NCI-H526 (cell line): ENCODE data around the gene ASS1.

Source experiments
- DNase-seq, 2 experiments: peaks; one replicate each; lab custom pipeline; 2025; lab: John Stamatoyannopoulos, UW

The ASS1 gene

DNA sequence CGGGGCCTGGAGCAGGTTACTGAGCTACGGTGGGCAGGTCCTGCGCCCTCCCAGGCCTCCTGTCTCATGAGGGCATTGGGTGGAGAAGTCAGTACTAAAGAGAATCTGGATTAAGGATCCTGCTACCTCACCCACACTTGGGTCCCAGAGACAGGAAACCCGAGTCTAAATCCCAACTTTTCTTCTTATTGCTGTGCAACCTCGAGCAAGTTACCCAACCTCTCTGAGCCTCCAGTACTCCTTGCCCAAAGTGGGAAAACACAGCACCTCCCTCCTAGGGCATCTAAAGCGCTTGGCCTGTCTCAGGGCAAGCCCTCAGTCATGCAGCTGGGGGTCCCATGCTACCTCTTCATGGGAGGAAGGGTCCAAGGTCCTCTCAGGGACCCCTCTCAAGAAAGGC is 28.2 kb downstream of the ASS1 start:
- no peak for DNase-seq

DNA sequence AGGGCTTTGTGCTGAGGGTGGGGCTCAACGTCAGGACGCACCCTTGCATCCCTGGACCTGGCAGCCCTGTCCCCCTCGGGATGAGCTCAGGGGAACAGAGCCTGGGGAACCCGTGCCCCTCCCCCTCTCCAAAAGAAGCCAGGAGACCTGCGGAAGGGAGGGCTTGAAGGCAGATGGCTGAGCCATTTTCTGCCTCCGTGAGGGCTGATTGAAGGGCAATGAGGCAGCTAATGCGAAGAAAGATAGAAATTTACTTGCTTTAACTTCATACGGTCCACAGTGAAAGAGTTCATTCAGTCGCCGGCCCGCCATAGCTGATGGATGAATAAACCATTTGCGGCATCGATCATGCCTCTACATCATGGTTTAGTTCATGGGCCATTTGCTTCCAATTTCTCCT is 28.8 kb downstream of the ASS1 start:
- DNase-seq: no peak

DNA sequence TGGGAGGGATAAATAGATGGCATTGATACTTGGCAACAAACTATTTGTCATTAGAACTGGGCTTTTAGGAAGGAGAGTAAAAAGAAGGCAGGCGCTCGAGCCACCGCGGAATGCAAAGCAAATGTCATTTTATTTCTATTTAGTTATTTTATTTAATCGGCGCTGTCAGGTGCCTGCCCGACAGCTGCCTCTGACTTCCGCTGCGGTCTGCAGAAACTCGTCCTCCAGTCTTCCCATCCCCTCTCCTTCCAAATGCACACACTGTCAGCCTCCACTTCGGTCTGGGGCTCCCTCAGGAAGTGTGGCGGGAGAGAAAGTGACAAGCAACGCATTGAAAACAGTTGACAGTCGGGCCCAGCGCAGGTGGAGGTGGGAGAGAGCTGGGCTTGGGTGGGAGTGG is 29.3 kb downstream of the ASS1 start:
- DNase-seq: no peak

DNA sequence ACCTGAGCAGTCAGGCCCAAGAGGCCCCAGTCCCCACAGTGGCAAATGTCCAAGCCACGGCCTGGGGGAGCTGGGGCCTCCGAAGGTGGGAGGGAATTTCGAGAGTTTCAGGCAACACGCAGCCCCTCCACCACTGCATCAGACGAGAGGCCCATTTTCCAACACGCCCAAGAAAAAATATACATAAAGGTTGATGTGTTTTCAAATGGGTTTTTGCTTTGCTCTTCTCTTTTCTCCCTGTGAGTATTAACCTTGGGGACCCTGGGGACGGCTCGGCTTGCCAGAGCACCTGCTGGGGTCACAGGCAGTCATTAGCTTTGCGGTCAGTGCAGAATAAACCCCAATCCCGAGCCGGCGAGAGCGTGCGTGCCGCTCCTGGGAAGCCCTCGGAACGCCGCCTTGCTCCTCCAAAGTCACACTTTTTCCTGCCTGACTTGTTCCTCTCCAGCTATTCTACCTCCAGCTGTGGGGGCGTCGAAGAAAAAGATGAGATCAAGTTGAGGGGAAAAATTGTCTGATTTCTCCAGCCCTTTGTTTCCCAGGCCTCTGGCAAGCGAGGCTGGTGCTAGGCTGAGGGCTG is 31.5 kb downstream of the ASS1 start:
- DNase-seq: no peak

DNA sequence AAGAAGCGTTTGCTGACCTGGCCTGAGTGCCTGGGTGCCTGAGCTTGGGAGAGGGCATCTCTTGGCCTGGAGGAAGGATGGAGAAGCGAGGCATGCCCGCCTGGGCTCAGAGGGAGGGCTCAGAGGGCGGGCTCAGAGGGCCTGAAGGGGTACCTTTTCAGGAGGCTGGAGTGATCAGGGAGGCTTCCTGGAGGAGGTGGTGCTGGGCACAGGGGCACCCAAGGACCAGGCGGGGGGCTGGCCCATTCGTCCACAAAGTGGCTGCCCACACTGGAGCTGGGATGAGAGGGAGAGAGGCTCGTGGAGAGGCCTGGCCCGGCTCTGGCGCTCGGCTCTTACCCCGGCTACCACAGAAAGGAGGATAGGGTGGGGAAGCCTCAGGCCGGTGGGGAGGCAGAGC is 32.8 kb downstream of the ASS1 start:
- DNase-seq: no peak

DNA sequence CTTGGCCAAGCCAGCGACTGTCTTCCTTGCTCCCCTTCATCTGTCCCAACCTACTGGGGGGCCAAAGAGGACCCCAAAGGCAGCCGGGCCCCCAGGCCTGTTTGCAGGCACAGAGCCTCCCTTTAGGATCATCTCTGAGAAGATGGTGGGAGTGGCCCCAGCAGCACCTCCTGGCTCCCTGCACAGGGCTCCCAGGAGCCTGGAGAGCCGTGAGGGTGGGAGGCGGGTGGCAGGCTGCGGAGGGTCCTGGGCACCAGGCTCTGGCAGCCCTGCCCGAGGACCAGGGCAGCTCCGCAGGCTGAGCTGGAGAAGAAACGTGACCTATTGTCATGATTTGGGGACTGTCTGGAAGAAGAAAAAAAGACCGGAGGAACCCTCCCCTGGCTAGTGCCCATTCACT is 33.4 kb downstream of the ASS1 start:
- DNase-seq: no peak

DNA sequence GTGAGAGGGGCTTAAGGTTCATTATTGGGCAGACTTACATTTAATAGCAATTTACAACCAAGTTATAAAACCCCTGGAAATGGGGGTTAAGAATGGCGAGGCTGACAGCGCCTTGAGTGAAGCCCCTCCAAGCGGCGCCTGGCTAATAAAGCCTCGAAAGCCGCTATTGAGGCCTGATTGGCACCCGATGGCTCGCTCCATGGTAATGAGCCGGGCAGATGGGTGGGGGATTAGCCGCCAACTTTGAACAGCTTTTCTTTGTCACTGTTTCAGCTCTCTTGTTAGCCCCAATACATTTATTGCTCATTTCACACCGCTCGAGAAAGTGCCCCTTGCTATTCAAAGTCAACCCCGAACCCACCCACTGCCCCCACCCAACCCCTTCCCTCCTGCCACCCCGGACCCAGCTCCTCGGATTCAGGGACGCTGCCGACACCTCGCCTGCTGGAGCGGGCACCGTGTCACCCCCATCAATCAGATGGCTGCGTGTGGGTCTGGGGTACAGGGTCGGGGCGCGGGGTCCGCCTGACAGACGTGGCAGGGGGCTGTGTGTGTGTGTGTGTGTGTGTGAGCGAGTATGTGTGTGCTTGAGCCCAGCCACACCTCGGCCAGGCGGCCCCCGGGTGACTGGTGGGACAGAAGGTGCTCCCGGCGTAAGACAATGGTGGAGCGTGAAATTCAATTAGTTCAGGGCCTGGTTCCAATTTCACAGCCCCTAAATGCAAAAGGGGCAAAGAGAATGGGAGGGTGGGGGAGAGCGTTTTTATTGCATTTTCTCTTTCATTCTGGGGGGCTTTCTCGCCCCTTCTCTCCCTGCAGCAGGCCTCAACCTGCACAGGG is 34.2 kb downstream of the ASS1 start:
- no peak for DNase-seq

DNA sequence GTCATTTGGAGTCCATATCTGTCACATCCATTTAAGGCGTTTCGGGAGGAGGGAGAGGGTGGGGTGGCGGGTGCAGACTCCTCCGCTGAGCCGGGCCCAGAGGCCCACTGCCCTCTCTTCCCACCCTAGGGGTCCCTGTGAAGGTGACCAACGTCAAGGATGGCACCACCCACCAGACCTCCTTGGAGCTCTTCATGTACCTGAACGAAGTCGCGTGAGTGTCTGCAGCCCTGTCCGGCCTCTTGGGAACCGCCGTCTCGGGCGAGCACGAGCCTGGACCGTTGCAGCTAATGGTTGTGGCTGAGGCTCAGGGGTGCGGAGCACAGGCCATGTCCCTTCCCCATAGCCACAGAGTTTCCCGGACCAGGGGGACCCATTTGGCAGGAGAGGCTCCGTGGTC is 34.8 kb downstream of the ASS1 start:
- no peak for DNase-seq

DNA sequence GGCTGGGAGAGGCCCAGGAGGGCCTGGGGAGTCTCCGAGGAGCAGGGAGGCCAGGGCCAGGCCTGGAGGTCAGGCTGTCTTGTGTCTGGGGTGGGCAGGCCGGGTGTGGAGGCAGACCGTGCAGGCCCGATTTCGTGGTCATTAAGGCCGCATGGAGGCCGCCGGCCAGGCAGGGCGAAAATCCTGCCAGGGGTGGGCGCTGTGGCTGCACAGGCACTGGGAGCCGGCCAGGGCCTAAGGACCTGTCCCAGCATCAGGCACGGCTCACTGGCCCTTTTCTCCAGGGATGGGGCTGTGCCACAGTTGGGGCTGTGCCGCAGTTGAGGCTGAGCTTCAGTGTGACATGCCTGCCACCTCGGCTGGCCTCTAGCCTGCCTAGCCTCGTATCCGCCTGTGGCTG is 35.9 kb downstream of the ASS1 start:
- no peak for DNase-seq

DNA sequence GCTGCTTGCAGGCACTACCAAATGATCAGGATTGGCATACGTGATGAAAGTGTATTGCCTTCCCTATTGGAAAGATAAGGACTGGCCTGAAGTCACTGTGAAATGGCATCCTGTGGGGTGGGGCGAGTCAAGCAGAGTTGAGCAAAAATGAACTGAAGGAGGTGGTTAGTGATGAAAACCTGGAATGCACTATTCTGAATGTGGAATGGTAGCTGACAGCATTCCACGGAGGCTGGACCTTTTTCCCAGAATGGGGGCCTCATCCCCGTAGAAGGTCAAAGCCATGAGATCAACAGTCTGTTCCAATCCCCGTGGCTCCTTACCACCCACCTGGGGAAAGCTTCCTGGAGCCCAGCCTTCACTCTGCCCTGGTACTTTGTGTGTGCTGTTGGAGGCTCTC is 37.7 kb downstream of the ASS1 start:
- no peak for DNase-seq

DNA sequence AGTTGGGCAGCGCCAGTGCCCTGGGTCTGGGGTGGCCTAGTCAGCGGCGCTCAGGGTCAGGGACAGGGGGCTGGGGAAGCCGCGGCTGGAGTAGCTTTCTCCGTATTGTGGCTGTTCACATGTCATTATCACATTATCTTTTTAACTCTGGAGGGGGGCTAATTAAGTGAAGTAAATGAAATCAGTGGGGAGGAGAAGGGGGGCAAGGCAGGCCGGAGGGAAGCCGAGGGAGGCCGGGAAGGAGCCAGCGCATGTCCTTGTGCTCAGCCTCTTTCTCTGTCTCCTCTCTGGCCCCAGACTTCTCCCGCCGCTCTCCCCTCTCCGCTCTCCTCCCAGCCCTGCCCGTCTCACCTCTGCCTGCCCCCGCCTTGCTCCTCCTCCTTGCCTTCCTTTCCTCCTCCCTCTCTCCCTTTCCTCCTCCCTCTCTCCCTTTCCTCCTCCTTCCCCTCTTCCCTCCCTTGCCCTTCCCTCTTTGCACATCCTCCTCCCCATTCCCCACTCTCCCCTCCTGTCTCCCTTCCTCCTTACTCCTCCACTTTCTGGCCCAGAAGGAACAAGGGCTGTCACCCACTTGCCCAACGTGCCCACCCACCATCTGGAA is 38.7 kb downstream of the ASS1 start:
- DNase-seq: no peak

DNA sequence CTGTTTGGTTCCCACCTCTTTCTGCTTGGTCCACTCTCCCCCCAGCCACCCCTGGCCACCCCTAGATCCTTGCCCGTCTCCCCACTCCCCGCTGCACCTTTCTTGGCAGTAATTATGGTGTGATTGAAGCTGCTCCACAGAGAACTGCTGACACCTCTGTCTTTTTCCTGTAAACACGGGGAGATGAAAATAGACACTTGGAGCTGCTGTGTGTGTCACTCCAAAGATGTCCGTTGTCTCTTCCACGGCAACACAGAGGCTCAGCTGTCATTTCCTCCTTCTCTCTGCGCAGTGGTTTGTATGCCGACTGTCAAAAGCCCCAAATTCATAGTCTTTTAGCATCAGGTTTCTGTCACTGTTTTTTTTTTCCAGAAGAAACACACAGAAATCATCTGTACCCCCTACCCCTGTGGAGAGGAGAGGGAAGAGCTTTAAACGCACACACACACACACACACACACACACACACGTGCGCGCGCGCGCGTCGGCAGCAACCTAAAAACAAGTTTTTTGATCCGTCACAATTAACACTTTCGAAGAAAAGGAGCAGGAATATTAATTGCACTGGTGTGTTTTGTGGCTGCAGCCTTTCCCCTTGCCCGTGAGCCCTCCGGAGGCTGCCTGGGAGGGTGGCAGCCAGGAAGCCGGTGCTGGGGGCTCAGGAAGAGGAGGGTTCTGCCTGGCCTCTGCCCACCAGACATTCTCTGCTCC is 39.8 kb downstream of the ASS1 start:
- DNase-seq: no peak

DNA sequence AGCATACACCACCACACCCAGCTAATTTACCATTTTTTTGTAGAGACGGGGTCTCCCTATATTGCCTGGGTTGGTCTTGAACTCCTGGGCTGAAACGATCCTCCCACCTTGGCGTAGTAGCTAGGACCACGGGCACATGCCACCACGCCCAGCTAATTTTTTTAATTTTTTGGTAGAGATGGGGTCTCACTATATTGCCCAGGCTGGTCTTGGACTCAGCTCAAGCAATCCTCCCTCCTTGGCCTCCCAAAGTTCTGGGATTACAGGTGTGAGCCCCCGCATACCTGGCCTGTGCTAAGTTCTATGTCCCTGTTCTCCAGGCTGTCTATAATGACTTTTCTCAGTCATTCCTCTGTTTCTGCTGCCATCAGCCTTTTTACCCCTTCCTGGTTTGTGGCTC is 41.3 kb downstream of the ASS1 start:
- no peak for DNase-seq

DNA sequence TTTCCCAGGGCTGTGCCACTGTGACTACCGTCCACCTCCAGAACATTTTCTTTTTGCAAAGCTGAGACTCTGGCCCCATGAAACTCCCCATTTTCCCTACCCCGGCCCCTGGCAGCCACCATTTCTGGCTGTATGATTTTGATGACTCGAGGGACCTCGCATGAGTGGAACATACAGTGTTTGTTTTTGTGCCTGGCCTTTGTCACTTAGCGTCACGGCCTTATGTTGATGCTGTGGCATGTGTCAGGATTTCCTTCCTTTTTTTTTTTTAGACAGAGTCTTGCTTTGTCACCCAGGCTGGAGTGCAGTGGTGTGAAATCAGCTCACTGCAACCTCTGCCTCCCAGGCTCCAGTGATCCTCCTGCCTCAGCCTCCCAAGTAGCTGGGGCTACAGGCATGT is 42.7 kb downstream of the ASS1 start:
- no peak for DNase-seq

DNA sequence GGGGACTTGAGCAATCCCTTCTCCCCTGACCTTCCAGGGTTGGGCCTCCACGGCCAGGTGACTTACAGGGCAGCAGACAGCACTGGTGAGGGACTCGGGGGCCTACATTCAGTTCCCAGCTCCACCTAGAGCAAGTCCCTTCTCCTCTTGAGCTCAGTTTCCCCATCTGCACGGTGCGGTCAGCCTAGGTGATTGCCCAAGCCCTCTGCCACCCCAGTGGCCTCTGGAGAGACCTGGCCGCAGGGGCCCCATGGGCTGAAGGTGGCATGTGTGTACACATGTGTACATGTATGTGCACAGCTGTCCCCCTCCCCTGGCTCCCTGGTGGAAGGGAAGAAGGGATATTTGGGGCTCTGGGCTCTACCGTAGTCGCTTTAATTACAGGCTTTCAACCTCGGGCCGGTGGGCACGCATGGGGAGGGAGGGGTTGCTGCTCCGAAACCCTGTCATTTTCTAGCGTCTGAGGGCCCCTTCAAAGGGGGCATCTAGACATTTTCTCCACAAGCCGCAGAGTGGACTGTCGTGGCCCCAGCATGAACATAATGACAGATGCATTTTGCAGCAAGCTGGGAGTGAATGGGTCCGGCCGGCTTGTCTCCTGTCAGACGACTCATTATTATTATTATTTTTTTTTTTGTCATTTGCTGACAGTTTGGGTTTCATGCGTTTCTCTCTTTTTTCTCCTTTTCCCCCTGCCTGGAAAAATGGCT is 44.0 kb downstream of the ASS1 start:
- no peak for DNase-seq

DNA sequence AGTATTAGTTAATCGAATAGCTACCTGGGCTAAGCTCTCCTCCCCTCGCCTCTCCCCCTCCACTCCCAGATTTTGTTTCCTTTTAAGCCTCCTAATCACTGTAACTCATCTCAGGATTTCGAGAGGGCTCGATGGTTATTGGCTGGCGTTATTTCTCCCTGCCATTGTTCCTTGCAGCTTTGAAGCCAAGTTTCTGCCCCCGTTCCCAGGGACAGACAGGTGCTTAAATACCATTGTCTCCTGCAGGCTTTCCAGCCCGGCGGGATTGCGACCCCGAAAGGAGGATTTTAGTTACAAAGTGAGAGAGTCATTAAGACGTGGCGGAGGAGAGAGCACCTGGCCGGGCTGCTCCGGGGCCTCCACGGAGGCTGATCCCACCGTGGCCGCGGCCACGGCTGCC is 46.2 kb downstream of the ASS1 start:
- DNase-seq: no peak

DNA sequence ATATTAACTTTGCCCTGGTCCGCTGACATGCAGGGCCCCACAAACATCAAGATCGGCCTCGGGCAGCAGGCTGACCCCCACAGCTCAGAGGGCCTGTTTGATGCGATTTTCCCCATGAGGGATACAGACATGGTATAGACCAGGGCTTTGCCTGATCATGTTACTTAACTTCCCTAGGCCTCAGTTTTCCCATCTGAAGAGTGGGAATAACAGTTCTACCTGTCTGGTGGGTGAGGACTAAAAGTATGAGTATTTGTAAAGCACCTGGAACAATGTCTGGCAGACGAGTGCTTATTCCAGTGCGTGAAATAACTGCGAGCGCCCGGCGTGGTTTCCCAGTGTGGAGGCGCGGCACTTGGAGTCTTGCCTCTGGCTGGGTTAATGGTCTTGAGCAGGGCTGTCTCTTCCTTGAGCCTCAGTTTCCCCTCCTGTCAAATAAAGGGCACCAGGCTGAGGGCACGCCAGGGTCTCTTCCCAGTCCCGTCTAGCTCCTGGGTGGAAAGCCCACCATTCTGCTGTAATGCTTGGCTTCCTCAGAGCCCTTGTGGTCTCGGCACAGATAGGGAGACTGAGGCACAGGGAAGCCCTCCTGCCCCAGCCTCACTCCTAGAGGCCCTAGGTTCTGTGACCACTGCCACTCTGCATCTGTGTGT is 47.2 kb downstream of the ASS1 start:
- no peak for DNase-seq

DNA sequence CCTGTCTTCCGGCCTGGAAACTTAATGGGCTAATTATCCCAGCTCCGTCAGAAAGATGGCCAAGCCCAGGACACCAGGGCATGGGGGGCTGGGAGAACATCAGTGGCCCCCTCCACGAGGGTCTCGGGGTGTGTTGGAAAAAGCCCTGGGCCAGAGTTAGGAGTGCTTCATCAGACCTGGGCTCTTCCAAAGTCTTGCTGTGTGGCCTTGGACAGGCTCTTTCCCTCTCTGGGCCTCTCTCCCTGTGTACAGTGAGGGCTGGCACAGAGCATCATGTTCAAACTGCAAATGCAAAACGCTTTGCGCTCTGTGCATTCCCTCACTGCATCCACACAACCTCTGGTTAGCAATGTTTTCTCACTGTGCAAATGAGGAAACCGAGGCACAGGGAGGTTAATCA is 48.3 kb downstream of the ASS1 start:
- no peak for DNase-seq

DNA sequence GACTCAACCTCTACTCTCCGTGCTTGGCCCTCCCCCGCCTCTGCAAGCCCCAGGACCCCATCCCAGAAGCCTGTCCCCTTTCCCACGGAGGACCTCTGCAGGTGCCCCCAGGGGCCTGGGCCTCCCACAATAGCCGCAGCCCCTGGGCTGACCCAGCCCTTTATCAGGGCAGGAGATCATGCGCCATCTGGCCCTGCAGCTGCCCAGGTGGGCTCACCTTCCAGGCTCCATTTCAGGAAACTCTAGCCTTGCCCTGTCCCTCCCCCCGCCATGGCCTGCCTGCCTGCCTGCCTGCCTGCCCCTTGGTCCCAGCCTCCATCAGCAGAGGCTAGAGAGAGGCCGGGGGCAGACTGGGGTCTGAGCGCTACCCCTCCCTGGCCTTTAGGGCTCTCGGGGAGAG is 48.7 kb downstream of the ASS1 start:
- no peak for DNase-seq

DNA sequence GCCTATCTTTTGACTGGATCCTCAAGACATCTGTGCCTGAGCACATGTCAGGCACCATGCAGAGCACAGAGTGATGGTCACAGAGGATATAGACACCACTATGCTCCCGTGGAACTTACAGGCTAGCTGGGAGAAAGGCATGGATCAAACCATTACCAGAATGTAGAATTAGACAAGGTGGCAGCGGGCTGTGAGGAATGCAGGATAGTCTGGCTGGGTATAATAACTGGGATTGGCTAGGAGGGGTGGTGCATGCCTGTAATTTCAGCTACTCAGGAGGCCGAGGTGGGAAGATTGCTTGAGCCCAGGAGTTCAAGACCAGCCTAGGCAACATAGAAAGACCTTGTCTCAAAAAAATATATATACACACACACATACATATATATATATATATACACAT is 50.3 kb downstream of the ASS1 start:
- no peak for DNase-seq

DNA sequence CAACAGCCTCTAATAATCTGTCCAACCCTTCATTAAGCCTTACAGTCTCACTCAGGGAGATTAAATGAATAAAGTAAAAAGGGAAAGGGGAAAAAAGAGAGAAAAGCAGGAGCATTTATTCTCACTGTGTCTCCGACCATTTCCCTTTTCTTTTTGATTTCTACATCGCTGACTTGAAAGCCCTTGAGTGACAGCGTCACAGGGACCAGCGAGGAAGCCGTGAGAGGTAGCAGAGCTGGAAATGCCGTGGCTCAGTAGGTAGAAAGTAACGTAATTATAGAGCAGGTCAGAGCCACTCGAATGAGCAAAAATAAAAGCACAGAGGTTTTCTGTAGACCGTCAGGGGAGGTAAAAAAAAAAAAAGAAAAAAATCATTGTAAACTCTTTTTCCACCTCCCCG is 52.4 kb downstream of the ASS1 start:
- DNase-seq: no peak
